Activated gamma-delta T cell treated with Interleukin-2 at 50 U/mL for 16 hours (primary cell): ENCODE measurements around the gene SLC39A11.
"Not testable (repeated sequence)": the region's sequence is repeated elsewhere in the genome, so short reads cannot be mapped to it uniquely, and the experiment has no call there.

ENCODE experiments used
- DNase-seq: peaks from one replicate; pipeline ENCODE4 v3.0.0-alpha.2; 2020

The SLC39A11 gene

DNA sequence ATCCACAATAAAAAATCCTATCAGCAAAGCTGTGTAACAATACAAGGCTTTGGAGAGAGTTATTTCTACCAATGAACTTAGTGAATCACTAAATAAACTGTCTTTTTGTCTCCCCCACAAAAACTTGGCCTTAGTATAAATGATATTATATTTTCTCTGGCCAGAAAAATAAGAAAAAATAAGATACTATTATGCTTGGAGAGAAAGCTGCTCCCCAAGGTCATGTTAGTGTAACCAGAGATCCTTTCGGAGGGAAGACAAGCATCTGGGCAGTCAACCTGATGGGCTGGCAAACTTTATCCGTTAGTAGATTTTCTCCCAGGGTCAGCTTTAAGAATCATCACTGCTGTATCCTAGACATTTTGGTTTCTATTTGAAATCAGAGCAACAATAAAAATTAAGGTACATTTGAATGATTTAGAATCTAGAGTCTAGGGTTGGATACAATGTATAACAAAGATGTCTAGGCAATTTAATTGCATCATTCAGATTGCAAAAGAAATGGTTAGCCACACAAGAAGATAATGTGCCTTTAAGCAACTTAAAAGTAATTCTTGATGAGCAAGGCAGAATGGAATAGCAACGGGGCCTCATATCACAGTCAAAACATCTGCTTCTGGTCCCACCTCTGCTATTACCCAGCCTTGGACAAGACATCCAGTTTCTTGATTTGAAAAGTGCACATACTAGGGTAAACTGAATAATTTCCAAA, 280.4 kb downstream of the SLC39A11 start:
- DNase-seq = no peak

- no peak for DNase-seq
Observed at GRCh38 chr17:72810991-72811508, 281.4 kb downstream of the SLC39A11 start.

- no peak for DNase-seq
Observed at GRCh38 chr17:72806011-72806410, 286.5 kb downstream of the SLC39A11 start.

DNA sequence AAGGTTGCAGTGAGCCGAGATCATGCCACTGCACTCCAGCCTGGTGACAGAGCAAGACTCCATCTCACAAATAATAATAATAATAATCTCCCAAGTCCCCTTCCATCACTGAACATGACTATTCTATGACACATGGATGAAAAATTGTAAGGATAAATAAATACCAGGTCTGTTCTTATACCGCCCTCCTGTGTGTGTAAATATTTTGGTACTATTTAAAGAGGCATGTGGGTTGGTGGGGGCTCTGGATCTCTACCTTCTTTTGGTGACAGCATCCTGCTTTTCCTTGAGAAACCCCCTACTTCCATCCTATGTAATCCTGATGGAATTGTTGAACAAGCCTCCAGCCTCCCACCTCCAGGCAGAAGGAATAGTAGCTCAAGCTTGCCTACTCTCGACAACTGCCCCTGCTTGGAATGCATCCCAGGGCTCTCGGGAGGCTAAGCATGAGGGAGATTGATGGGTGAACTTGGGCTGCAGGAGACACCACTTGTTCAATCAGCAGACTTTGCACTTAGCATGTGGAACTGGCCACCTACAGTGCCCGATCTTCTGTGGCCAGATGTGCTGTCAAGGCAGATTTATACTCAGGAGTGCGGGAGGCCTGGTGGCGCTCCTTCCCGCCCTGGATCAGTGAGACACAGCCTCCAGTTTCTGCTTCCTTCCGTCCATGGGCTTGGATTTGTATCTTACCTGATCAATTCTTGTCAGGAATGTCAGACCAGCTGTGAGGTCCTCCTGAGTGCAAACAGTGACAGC, 287.4 kb downstream of the SLC39A11 start:
- no peak for DNase-seq

DNA sequence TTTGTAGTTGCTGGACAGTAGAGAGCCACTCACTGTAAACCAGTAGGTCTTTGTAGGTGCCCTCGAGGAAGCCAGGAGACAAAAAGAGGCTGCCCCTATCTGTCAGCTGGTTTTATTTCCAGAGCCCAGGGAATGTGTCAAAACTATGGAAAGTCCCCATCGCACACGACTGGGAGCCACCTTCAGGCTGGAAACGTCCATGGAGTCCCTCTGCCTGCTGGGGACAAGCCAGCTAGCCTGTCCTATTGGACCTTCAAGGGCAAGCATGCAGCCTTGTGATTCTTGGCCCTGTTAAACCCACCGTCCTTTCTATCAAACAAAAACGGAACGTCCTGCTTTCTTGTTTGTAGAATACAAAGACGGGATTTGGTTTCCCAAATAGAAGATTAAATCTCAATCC, 289.8 kb downstream of the SLC39A11 start:
- no peak for DNase-seq

DNA sequence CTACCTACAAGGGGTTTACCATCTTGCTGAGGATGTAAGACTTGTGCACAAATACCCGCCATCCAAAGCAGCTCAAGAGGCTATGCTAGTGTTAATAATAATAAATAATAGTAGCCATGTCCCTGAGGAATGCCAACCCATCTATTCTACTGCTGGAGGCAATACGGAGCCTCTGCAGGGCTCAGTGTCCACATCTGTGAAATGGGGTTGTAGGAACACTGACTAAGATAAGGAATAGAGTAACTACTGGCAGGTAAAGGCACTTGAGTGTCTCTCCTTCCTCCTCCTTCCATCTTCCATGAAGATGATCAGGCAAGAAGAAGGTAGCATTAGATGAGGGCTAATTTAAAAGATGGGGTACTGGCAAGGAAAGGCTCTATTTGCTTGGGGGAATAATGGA, 295.3 kb downstream of the SLC39A11 start:
- no peak for DNase-seq

- no peak for DNase-seq
Observed at GRCh38 chr17:72795941-72796340, 296.5 kb downstream of the SLC39A11 start.

- DNase-seq = no peak
Observed at GRCh38 chr17:72794152-72794551, 298.3 kb downstream of the SLC39A11 start.

DNA sequence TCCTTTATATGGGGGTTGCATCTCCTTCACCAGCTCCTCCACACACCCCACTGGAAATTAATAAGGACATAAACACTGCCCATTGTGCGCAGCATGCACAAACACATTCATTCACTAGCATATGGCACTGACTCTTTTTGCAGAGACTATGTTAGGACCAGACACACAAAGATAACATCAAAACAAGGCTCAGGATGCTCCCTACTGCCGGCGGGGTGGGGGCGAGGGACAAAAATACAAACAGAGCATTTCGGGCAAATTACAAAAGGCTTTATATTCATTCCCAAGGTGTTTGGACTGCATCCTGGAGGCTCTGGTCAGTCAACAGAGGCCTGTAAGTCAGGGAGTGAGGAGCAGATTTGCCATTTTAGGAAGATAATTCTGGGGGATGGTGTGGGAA, 299.7 kb downstream of the SLC39A11 start:
- no peak for DNase-seq

DNA sequence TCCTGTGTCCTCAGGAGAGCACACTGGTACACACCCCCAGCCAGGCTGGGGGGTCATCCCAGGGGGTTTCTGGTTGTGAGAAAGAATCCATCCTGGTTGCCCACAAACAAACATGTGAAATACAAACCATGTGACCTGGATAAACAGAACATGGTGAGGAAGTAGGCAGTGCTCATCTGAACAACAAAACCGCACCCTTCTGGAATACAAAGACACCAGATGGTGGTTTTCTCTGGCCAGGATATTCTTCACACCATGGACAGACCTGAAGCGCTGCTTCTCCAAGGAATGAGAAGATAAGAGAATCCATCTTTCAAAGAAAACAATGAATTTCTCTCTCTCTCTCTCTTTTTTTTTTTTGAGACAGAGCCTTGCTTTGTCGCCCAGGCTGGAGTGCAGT, 302.3 kb downstream of the SLC39A11 start:
- no peak for DNase-seq

DNA sequence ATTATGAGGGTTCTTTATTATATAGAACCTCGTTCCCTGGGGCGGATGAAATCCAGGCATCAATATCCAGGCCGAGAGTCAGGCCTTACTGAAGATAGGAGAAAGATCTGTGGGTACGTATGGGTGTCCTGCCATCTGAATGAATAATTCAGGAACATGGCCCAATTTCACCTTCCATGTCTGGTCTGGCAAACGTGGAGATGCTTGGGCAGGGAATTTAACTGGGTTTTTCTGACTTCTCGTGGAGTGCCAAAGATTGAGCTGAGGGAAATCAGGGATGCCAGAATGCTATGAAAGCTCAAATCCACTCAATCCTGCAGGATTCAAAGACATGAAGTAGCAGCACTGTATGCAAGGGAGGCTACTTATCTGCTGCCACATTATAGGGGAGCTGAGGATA, 302.8 kb downstream of the SLC39A11 start:
- DNase-seq = no peak

- DNase-seq = no peak
Observed at GRCh38 chr17:72788950-72789585, 303.4 kb downstream of the SLC39A11 start.

- no peak for DNase-seq
Observed at GRCh38 chr17:72786209-72786608, 306.3 kb downstream of the SLC39A11 start.

DNA sequence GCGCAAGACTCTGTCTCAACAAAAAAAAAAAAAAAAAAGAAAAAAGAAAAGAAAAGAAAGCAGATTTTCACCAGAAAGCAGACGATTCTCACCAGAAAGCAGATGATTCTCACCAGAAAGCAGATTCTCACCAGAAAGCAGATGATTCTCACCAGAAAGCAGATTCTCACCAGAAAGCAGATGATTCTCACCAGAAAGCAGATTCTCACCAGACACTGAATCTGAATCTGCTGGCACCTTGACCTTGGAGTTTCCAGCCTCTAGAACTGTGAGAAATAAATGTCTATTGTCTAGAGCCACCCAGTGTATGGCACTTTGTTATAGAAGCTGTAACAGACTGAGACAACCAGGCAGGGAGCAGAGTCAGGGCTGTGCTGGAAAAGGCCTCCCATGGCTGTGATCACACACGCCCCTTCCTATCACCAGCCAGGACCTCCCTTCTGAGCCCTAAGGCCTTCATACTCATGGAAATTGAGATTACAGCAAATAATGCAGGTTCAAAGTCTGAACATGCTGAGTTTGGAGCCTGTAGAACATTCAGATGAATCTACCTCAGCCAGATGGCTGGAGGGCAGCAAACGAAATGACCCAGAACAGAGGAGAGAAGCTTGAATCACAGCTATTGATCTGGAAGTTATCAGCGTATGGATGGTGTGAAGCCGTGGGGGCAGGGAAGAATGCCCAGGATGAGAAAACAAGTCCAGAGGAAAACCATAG, 309.3 kb downstream of the SLC39A11 start:
- DNase-seq = no peak

DNA sequence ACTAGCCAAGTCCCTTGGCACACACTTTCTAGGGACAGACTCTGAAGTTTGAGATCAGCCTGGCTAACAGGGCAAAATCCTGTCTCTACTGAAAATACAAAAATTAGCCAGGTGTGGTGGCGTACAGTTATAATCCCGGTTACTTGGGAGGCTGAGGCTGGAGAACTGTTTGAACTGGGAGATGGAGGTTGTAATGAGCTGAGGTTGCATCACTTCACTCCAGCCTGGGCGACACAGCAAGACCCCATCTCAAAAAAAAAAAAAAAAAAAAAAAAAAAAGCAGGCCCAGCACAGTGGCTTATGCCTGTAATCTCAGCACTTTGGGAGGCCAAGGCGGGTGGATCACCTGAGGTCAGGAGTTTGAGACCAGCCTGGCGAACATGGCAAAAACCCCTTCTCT, 310.1 kb downstream of the SLC39A11 start:
- not testable (repeated sequence) for DNase-seq

GRCh38 chr17:72778169-72779151, 314.0 kb downstream of the SLC39A11 start:
- DNase-seq = no peak

DNA sequence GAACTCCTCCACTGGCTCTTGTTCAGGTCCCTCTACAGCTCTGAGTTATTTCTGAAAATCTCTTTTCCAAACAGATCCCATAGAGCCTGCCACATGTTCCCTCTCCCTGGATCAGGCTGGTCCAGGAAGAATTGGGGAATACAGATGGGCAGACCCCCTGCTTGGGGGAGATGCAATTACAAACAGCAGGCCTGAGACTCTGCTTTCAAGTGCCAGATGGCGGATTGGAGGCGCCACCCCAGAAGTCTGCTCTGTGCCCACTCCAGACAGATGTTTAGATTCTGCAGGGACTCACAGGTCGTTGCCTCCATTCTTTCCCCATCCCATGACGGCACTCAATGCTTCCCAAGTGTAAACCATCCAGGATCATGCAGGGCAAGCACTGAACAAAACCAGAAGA, 316.6 kb downstream of the SLC39A11 start:
- DNase-seq = no peak

GRCh38 chr17:72775237-72775636, 317.3 kb downstream of the SLC39A11 start:
- DNase-seq = no peak

DNA sequence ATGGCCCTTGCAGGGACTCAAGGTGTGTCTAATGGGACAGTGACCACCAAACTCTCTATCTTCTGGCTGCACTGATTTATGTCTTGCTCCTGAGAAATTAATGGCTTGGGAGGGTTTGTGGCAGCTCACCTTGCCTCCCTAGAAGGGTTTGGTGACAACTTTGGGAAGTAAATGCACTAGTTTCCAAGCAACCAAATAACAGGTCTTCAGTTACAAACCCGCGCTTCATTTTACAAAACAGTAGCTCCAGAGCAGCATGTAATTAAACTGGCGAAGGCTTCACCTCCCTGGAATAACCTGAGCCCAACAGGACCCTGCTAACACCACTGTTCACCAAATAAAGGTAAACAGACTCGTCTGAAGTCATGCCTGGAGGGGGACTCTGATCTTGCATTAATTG, 318.3 kb downstream of the SLC39A11 start:
- DNase-seq = no peak

- not testable (repeated sequence) for DNase-seq
Observed at GRCh38 chr17:72773225-72773624, 319.3 kb downstream of the SLC39A11 start.

GRCh38 chr17:72772331-72772821, 320.1 kb downstream of the SLC39A11 start:
- DNase-seq = no peak

- DNase-seq = no peak
Observed at GRCh38 chr17:72771734-72772133, 320.8 kb downstream of the SLC39A11 start.
